Colonic mucosa (tissue), 4 donors: Measurements from ENCODE around the gene USO1. TPM values are rescaled to one million over a fixed set of nuclear protein-coding genes. Genes with fewer than 3 reads are reported as not detected.

Experiments
- DNase-seq: peaks from one replicate; pipeline ENCODE4 v3.0.0-alpha.2; 2020
- H3K27ac ChIP-seq: fragments of 200-600 bp; one replicate; pipeline ENCODE4 v1.8.0; 2021
- H3K27me3 ChIP-seq: fragments of 200-600 bp; one replicate; pipeline ENCODE4 v1.8.0; 2021
- H3K36me3 ChIP-seq: fragments of 200-600 bp; one replicate; pipeline ENCODE4 v1.8.0; 2021
- H3K4me1 ChIP-seq: fragments of 200-600 bp; one replicate; pipeline ENCODE4 v1.8.0; 2021; ENCODE audit warnings: mild to moderate bottlenecking
- H3K4me3 ChIP-seq: fragments of 200-600 bp; one replicate; pipeline ENCODE4 v1.8.0; 2021
- H3K9ac ChIP-seq, 2 donors: one replicate each; pipeline ENCODE4 v1.7.0; 2013; ENCODE audit warnings: control low read depth in 2 of 2, low read depth in 2 of 2, low read length in 2 of 2
- H3K9me3 ChIP-seq: fragments of 200-600 bp; one replicate; pipeline ENCODE4 v1.8.0; 2021
- CTCF ChIP-seq: fragments of 200-600 bp; IDR thresholded peaks from one replicate; pipeline ENCODE4 v1.8.0; 2022; ENCODE audit warnings: antibody characterized with exemption, mild to moderate bottlenecking
- intact Hi-C: fragments of 100-400 bp; cut with DNase I; formaldehyde crosslinking; loops from one replicate; pipeline ENCODE4 v1.14.1; 2022
- total RNA-seq, 2 donors: library from RNA; stranded (reverse); fragmentation: NEBNext Ultra II Directional in 1 of 2; extraction: Animal tissue kit (Norgen Biotek cat#: 25700) in 1 of 2; gene quantifications; one replicate each; pipeline ENCODE4 v1.2.1, GENCODE V29; 2021
- donor health status: healthy.
- donor health status: DM: no; HTN: no; CAD: no.
- donor health status: DM: no; HTN: no; CAD: no.

Gene USO1
- total RNA-seq, 2 donors from 2014 or later: 54.7 to 63.0 TPM

DNA sequence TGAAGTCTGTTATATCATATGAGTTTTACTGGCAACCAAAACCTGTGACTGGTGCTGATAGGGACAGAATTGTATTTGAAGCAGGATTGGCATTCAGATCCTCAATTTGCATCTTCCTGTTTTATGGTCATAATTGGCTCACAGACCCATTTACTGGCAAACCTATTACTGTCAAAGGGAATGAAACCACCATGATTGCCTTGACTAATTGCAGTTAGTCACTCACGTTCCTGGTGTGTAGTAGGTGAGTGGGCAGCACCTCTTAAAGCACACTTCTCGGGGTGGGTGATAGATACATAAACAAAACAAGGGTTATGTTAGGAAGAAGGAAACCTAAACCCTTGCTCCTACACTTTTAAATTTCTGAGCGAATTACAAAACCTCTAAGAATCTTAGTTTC lies 96.8 kb downstream of the USO1 start:
- no peak for TF ChIP-seq CTCF
- DNase-seq: no peak
- H3K9ac ChIP-seq: no peak overlapping the region
- H3K9me3 ChIP-seq: no peaks in the 10 kb centered on the region
- intact Hi-C loops: no loop called here
- H3K27me3 ChIP-seq: no peaks in the 10 kb centered on the region
- H3K36me3 ChIP-seq: no peaks in the 10 kb centered on the region
- H3K27ac ChIP-seq: no peak overlapping the region
- H3K4me1 ChIP-seq: no peaks in the 10 kb centered on the region
- no peak overlapping the region for H3K4me3 ChIP-seq

DNA sequence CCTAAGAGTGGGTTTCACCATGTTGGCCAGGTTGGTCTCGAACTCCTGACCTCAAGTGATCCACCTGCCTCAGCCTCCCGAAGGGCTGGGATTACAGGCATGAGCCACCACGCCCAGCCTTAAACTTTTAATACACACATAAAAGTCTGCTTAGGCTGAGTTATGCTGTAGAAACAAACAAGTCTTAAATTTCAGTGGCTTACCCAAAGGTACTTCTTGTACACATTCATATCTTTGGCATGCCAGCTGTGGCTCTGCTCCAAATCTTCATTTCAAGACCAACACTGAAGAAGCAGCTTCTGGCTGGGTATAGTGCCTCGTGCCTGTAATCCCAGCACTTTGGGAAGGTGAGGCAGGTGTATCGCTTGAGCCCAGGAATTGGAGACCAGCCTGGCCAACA lies 97.6 kb downstream of the USO1 start:
- Histone ChIP-seq H3K9ac (no peak overlapping the region), H3K27me3 (no peaks in the 10 kb centered on the region), H3K9me3 (no peaks in the 10 kb centered on the region), H3K4me1 (no peaks in the 10 kb centered on the region), H3K36me3 (no peaks in the 10 kb centered on the region), H3K27ac (no peak overlapping the region), H3K4me3 (no peak overlapping the region)
- TF ChIP-seq CTCF: no peak
- intact Hi-C loops: no loop called here
- no peak for DNase-seq

GRCh38 chr4:75822416-75822815 lies 98.0 kb downstream of the USO1 start:
- Histone ChIP-seq H3K27ac (no peak overlapping the region), H3K9me3 (no peaks in the 10 kb centered on the region), H3K36me3 (no peaks in the 10 kb centered on the region), H3K4me3 (no peak overlapping the region), H3K4me1 (no peaks in the 10 kb centered on the region), H3K9ac (no peak overlapping the region), H3K27me3 (no peaks in the 10 kb centered on the region)
- TF ChIP-seq CTCF: no peak
- DNase-seq: no peak
- intact Hi-C loops: no loop called here

- H3K9ac ChIP-seq: no peak overlapping the region
- TF ChIP-seq CTCF: no peak
- H3K9me3 ChIP-seq: no peaks in the 10 kb centered on the region
- H3K4me1 ChIP-seq: no peaks in the 10 kb centered on the region
- intact Hi-C loops: no loop called here
- DNase-seq: no peak
- no peaks in the 10 kb centered on the region for H3K27me3 ChIP-seq
- no peak overlapping the region for H3K27ac ChIP-seq
- no peak overlapping the region for H3K4me3 ChIP-seq
- H3K36me3 ChIP-seq: no peaks in the 10 kb centered on the region
Measured at GRCh38 chr4:75823812-75824211, 99.4 kb downstream of the USO1 start.

DNA sequence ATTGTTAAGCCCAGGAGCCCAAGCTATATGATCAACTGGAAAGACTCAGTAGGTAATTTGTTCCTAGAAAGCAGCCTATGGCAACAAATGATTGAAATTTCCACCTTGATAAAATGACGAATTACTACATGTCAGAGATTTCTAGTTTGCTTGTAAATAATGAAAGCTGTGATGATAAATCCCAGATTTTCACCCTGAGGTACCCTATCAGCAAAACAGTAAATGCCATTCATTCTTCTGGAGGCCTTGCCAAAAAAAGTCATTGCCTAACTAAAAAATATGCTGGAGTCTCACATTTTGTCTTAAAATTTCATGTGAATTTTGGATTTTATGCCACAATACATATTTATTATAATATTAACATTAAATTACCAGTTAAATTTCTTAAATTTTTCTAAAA lies 106.5 kb downstream of the USO1 start:
- DNase-seq: no peak
- intact Hi-C loops: no loop called here
- Histone ChIP-seq H3K36me3 (no peaks in the 10 kb centered on the region), H3K9me3 (no peaks in the 10 kb centered on the region), H3K27me3 (no peaks in the 10 kb centered on the region), H3K4me3 (no peak overlapping the region), H3K27ac (no peak overlapping the region), H3K9ac (no peak overlapping the region), H3K4me1 (no peaks in the 10 kb centered on the region)
- no peak for TF ChIP-seq CTCF

DNA sequence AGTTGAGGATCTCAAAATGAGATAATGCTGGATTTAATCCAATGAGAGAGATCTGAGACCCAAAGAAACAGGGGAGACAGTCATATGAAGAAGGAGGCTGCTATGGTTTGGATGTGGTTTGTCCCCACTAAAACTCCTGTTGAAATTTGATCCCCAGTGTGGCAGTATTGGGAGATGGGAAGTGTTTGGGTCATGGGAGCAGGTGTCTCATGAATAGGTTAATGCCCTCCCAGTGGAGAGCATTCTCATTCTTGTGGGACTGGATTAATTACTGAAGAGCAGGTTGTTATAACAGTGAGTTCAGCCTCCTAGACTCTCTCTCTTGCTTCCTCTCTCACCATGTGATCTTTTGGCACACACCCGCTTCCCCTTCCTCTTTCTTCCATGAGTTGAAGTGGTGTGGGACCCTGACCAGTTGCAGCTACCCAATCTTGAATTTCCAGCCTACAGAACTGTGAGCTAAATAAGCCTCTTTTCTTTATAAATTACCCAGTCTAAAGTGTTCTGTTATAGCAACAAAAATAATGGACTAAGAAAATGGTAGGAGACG lies 107.6 kb downstream of the USO1 start:
- no peaks in the 10 kb centered on the region for H3K9me3 ChIP-seq
- H3K4me1 ChIP-seq: no peaks in the 10 kb centered on the region
- peak; percentile 19 for DNase-seq
- no peaks in the 10 kb centered on the region for H3K36me3 ChIP-seq
- H3K27me3 ChIP-seq: no peaks in the 10 kb centered on the region
- intact Hi-C loops: no loop called here
- no peak overlapping the region for H3K9ac ChIP-seq
- no peak overlapping the region for H3K27ac ChIP-seq
- TF ChIP-seq CTCF: no peak
- H3K4me3 ChIP-seq: no peak overlapping the region
